OCI-LY7 (cell line): ENCODE data around the gene ACOXL. TPM values are rescaled to one million over a fixed set of nuclear protein-coding genes. Genes with fewer than 3 reads are reported as not detected.

Experiments
- BruUV-seq: library from RNA; stranded (reverse); fragments of 400-500 nt; replicated peaks from 2 replicates; lab custom pipeline; 2021; lab: Mats Ljungman, UMichigan
- CTCF ChIA-PET: fragments of 300-600 bp; sonication (Branson Sonifier 250); formaldehyde crosslinking; loops from one replicate; lab custom pipeline; 2022; ENCODE audit warnings: antibody characterized with exemption; ENCODE audit not compliant: unreplicated experiment; lab: Charles Lee
- POLR2A ChIA-PET: fragments of 300-600 bp; sonication (Branson Sonifier 250); formaldehyde crosslinking; loops from one replicate; lab custom pipeline; 2022; ENCODE audit warnings: antibody characterized with exemption; lab: Charles Lee
- DNase-seq: peaks from one replicate; pipeline ENCODE4 v3.0.0-alpha.2; 2015; ENCODE audit warnings: low spot score
- H2AFZ ChIP-seq: fragments of 200-600 bp; sonication (generic), shearing (Covaris generic); 2 replicates; pipeline ENCODE4 v1.6.1; 2014; ENCODE audit warnings: mild to moderate bottlenecking, antibody characterized with exemption, low read length, moderate library complexity
- H3K27ac ChIP-seq: fragments of 200-600 bp; sonication (generic); 2 replicates; pipeline ENCODE4 v1.5.1; 2014; ENCODE audit warnings: mixed run types, low read depth, mild to moderate bottlenecking, moderate library complexity, low read length, inconsistent platforms; ENCODE audit not compliant: poor library complexity, severe bottlenecking
- H3K36me3 ChIP-seq: fragments of 200-600 bp; sonication (generic); 2 replicates; pipeline ENCODE4 v1.6.1; 2014; ENCODE audit warnings: mild to moderate bottlenecking, antibody characterized with exemption, low read length, moderate library complexity, mixed read lengths; ENCODE audit not compliant: insufficient read depth
- H3K4me1 ChIP-seq: fragments of 200-600 bp; sonication (generic); 2 replicates; pipeline ENCODE4 v1.5.1; 2014; ENCODE audit warnings: mild to moderate bottlenecking, low read length; ENCODE audit not compliant: insufficient read depth, poor library complexity, severe bottlenecking
- H3K4me2 ChIP-seq: fragments of 200-600 bp; sonication (generic); 2 replicates; pipeline ENCODE4 v1.6.1; 2014; ENCODE audit warnings: mild to moderate bottlenecking, low read length
- H3K4me3 ChIP-seq: fragments of 200-600 bp; sonication (generic); 2 replicates; pipeline ENCODE4 v1.5.1; 2014; ENCODE audit warnings: mild to moderate bottlenecking, low read depth, low read length; ENCODE audit not compliant: poor library complexity, severe bottlenecking
- H3K79me2 ChIP-seq: fragments of 200-600 bp; sonication (generic); 2 replicates; pipeline ENCODE4 v1.6.1; 2016; ENCODE audit warnings: low read depth, mild to moderate bottlenecking, low read length, moderate library complexity, mixed read lengths; ENCODE audit not compliant: insufficient read depth
- H3K9me2 ChIP-seq: fragments of 200-600 bp; sonication (generic); 2 replicates; pipeline ENCODE4 v1.6.1; 2016; ENCODE audit warnings: mild to moderate bottlenecking, low read length, mixed read lengths; ENCODE audit not compliant: insufficient read depth
- H3K9me3 ChIP-seq: fragments of 200-600 bp; sonication (generic); 2 replicates; pipeline ENCODE4 v1.6.1; 2014; ENCODE audit warnings: mild to moderate bottlenecking, mixed run types, low read length, mixed read lengths
- H4K20me1 ChIP-seq: fragments of 200-600 bp; sonication (generic); 2 replicates; pipeline ENCODE4 v1.6.1; 2014; ENCODE audit warnings: mild to moderate bottlenecking, antibody characterized with exemption, low read length, moderate library complexity, mixed read lengths; ENCODE audit not compliant: insufficient read depth
- EZH2phosphoT487 ChIP-seq: fragments of 200-600 bp; sonication (generic); IDR thresholded peaks from 2 replicates; pipeline ENCODE4 v1.6.1; 2018; ENCODE audit warnings: low read depth, borderline replicate concordance, mild to moderate bottlenecking, mixed run types, antibody characterized with exemption, low read length, moderate library complexity, mixed read lengths
- intact Hi-C: fragments of 100-400 bp; cut with micrococcal nuclease; formaldehyde crosslinking; loops from one replicate; pipeline ENCODE4 v1.10.0; 2022; ENCODE audit not compliant: unreplicated experiment
- total RNA-seq, 2 experiments: library from RNA; depleted of rRNA in 1 of 2; stranded (reverse); fragments of >200 nt in 1 of 2; shearing (Covaris generic) in 1 of 2; gene quantifications; 2 replicates each; pipeline ENCODE4 v1.2.3, GENCODE V29; 2014 to 2022
- TF ChIP-seq, protein P1 (sequence below): fragments of 200-600 bp; sonication (generic); conservative IDR thresholded peaks from 2 replicates; pipeline ENCODE4 v1.5.1; 2014; ENCODE audit warnings: mild to moderate bottlenecking, antibody characterized with exemption, low read length, moderate library complexity, mixed read lengths

Gene ACOXL
- total RNA-seq, 2 experiments from 2014 or later, result 1.4 TPM; not detected in 1

DNA sequence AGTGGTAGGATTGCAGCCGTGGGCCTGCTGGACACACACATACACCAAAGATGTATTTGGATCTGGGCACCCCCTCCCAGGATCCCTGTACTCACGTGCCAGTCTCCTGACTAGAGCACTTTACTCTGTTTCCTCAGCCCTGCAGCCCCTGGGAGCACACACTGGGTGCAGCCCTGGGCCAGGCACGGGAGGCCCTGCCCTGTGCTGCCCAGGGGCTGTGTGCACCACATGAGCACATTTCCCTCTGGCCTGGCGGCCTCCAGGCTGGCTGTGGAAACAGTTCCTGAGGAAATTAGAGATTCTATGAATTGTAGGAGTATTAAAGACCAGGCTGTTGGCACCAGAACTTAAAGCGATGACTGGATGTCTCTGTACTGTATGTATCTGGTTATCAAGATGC lies 433.7 kb downstream of the ACOXL start:
- Histone ChIP-seq H3K9me2 (no peaks in the 10 kb centered on the region), H2AFZ (no peak overlapping the region), H4K20me1 (no peaks in the 10 kb centered on the region), H3K9me3 (no peaks in the 10 kb centered on the region), H3K79me2 (peaks cover 3% of the 10 kb centered on the region; the same call in 1 of the 2 replicates), H3K4me2 (no peak overlapping the region), H3K27ac (no peak overlapping the region), H3K4me1 (peaks cover 22% of the 10 kb centered on the region), H3K4me3 (no peak overlapping the region), H3K36me3 (peaks cover 67% of the 10 kb centered on the region)
- BruUV-seq, result TSS peak; percentile 6
- no peak for DNase-seq
- intact Hi-C loops, result loop anchor here (5.0 kb wide), 1 partner anchor 36 kb away; no protein-coding TSS in a partner anchor
- TF ChIP-seq EZH2phosphoT487, result no peak
- TF ChIP-seq, protein P1, sequence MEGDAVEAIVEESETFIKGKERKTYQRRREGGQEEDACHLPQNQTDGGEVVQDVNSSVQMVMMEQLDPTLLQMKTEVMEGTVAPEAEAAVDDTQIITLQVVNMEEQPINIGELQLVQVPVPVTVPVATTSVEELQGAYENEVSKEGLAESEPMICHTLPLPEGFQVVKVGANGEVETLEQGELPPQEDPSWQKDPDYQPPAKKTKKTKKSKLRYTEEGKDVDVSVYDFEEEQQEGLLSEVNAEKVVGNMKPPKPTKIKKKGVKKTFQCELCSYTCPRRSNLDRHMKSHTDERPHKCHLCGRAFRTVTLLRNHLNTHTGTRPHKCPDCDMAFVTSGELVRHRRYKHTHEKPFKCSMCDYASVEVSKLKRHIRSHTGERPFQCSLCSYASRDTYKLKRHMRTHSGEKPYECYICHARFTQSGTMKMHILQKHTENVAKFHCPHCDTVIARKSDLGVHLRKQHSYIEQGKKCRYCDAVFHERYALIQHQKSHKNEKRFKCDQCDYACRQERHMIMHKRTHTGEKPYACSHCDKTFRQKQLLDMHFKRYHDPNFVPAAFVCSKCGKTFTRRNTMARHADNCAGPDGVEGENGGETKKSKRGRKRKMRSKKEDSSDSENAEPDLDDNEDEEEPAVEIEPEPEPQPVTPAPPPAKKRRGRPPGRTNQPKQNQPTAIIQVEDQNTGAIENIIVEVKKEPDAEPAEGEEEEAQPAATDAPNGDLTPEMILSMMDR, result no peak
- ChIA-PET POLR2A (no interaction called here), CTCF (no interaction called here)

DNA sequence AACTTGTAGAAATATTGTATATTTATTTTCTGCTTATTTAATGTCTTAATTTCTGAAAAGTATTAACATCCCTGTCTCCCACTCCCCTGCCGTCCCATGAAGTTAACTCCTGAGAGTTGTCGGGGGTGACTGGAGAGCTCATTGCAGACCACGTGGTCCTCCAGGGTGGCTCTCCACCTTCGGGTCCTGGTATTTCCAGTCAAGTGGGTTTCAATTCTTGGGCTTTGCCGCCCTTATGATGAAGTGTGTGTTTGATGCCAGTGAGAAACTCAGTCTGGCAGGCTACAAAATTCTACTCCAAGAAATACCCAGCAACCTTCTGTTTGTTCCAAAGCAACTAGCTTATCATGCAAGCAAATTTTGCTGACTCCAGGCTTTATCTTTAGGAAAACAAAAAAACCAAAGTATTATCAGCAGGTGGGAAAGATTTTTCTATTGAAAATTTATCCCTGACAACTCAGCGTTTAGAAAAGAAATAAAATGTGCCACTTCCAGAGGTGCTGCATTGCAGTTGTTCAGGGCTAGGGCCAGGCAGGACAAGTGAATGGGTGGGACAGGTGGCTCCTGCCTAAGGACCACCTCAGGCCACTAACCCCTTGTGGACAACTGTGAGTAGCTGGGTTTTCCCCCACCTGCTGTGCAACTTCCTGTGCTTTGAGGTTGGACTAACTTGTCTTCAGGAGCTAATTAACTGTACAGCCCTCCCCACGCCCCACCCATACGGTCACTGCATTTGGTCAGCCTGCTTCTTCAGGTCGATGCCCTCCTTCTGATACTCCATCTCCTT lies 434.9 kb downstream of the ACOXL start:
- no TSS peak for BruUV-seq
- no peak overlapping the region for H3K4me3 ChIP-seq
- peaks cover 56% of the 10 kb centered on the region for H3K36me3 ChIP-seq
- H4K20me1 ChIP-seq, result no peaks in the 10 kb centered on the region
- H2AFZ ChIP-seq, result no peak overlapping the region
- intact Hi-C loops, result loop anchor here (5.0 kb wide), 1 partner anchor 35 kb away; no protein-coding TSS in a partner anchor
- no peak overlapping the region for H3K27ac ChIP-seq
- CTCF ChIA-PET, result no interaction called here
- no peaks in the 10 kb centered on the region for H3K9me2 ChIP-seq
- no peaks in the 10 kb centered on the region for H3K79me2 ChIP-seq
- POLR2A ChIA-PET, result interaction anchor here (0.6 kb wide), 1 partner anchor 21 kb away, joined by 4 read pairs; no protein-coding TSS in a partner anchor
- no peaks in the 10 kb centered on the region for H3K9me3 ChIP-seq
- peak overlapping the region; percentile 22; the same call in 1 of the 2 replicates for H3K4me2 ChIP-seq
- peak; percentile 46 for DNase-seq
- H3K4me1 ChIP-seq, result peaks cover 22% of the 10 kb centered on the region
- no peak for TF ChIP-seq EZH2phosphoT487
- TF ChIP-seq, protein P1, result no peak

DNA sequence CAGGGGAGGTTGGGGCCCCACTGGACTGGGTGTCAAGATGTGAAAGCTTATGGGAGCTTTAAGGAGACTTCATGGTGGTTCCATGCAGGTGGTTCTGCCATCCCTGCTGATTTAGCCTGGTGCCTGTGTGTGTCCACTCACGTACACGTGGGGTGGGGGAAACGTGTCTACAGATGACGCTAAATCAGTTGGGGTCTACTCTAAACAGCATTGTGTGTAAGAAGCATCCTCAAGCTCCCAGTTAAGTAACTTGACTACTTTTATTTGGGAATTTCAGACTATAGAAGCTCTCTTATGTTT lies 435.4 kb downstream of the ACOXL start:
- POLR2A ChIA-PET, result interaction anchor here (0.6 kb wide), 1 partner anchor 21 kb away, joined by 4 read pairs; no protein-coding TSS in a partner anchor
- peaks cover 22% of the 10 kb centered on the region for H3K4me1 ChIP-seq
- TF ChIP-seq EZH2phosphoT487, result no peak
- TF ChIP-seq, protein P1, result no peak
- H3K27ac ChIP-seq, result no peak overlapping the region
- no peak for DNase-seq
- H3K79me2 ChIP-seq, result no peaks in the 10 kb centered on the region
- H3K9me2 ChIP-seq, result no peaks in the 10 kb centered on the region
- no peak overlapping the region for H2AFZ ChIP-seq
- no peaks in the 10 kb centered on the region for H3K9me3 ChIP-seq
- H3K36me3 ChIP-seq, result peaks cover 50% of the 10 kb centered on the region
- intact Hi-C loops, result loop anchor here (5.0 kb wide), 1 partner anchor 34 kb away; no protein-coding TSS in a partner anchor
- no peak overlapping the region for H3K4me3 ChIP-seq
- no TSS peak for BruUV-seq
- no peaks in the 10 kb centered on the region for H4K20me1 ChIP-seq
- CTCF ChIA-PET, result no interaction called here
- peak overlapping the region; percentile 22; the same call in 1 of the 2 replicates for H3K4me2 ChIP-seq
